Lung (tissue), 12 donors: ENCODE measurements around the gene GREM2. TPM values are rescaled to one million over a fixed set of nuclear protein-coding genes. Genes with fewer than 3 reads are reported as not detected.

Experiments used
- ATAC-seq: fragments of 200-7000 bp; cut with Tn5 transposase; one replicate; pipeline ENCODE4 v1.9.1; 2020; ENCODE audit warnings: moderate number of reproducible peaks; ENCODE audit not compliant: insufficient read depth, low FRiP score
- DNase-seq, 3 donors: peaks; one replicate each; pipeline ENCODE4 v3.0.0-alpha.2; 2013 to 2017
- H3K27ac ChIP-seq, 2 donors: one replicate each; pipeline ENCODE4 v1.5.1; 2013; ENCODE audit warnings: mild to moderate bottlenecking in 2 of 2, moderate library complexity in 2 of 2, control low read depth in 1 of 2, inconsistent platforms in 1 of 2, low read depth in 1 of 2, low read length in 1 of 2
- H3K27me3 ChIP-seq, 3 donors: one replicate each; pipeline ENCODE4 v1.5.1; 2013; ENCODE audit warnings: low read length in 2 of 3; ENCODE audit not compliant: control insufficient read depth in 3 of 3, insufficient read depth in 3 of 3
- H3K36me3 ChIP-seq, 4 donors: one replicate each; pipeline ENCODE4 v1.5.1; 2013; ENCODE audit warnings: low read length in 4 of 4, mild to moderate bottlenecking in 1 of 4, moderate library complexity in 1 of 4; ENCODE audit not compliant: control insufficient read depth in 4 of 4, insufficient read depth in 4 of 4
- H3K4me1 ChIP-seq, 5 donors: one replicate each; pipeline ENCODE4 v1.5.1; 2013; ENCODE audit warnings: low read length in 5 of 5, mild to moderate bottlenecking in 2 of 5, moderate library complexity in 1 of 5; ENCODE audit not compliant: control insufficient read depth in 5 of 5, insufficient read depth in 5 of 5
- H3K4me3 ChIP-seq: one replicate; pipeline ENCODE4 v1.5.1; 2013; ENCODE audit warnings: mild to moderate bottlenecking, control low read depth, moderate library complexity
- H3K9ac ChIP-seq, 2 donors: one replicate each; pipeline ENCODE4 v1.5.1; 2013; ENCODE audit warnings: low read length in 2 of 2, control low read depth in 1 of 2; ENCODE audit not compliant: insufficient read depth in 1 of 2
- H3K9me3 ChIP-seq, 4 donors: one replicate each; pipeline ENCODE4 v1.5.1; 2013; ENCODE audit warnings: low read length in 3 of 4, mild to moderate bottlenecking in 1 of 4, moderate library complexity in 1 of 4; ENCODE audit not compliant: control insufficient read depth in 4 of 4, insufficient read depth in 3 of 4
- CTCF ChIP-seq: IDR thresholded peaks from 2 replicates; pipeline ENCODE4 v1.5.1; 2012; ENCODE audit warnings: mild to moderate bottlenecking; ENCODE audit errors: control extremely low read depth, extremely low read depth
- WGBS, 2 donors: extraction: QIAGEN DNeasy Blood & Tissue Kit; methylation state at CpG; one replicate each; pipeline ENCODE4 v1.1.7; 2013; 5-methylcytosine and 5-hydroxymethylcytosine counted together
- polyA plus RNA-seq, 2 donors: library from polyadenylated mRNA; stranded (reverse); fragments of 200-250 nt; gene quantifications; one replicate each; pipeline ENCODE4 v1.2.1, GENCODE V29; 2013
- total RNA-seq, 2 donors: library from RNA; depleted of rRNA in 1 of 2; stranded (reverse); fragments of >200 nt in 1 of 2; gene quantifications; one replicate each; pipeline ENCODE4 v1.2.1, GENCODE V29; 2014 to 2021
- donor health status: control.
- donor health status: control.
- donor health status: Bipolar disorder and iron deficiency.
- donor health status: healthy.
- donor health status: DM: yes; HTN: yes; CAD: no.

Gene GREM2
- total and polyA plus RNA-seq, 4 donors = 0.47 to 8.8 (median 0.76) TPM

- no peaks in the 10 kb centered on the region for H3K36me3 ChIP-seq
- H3K4me1 ChIP-seq = no peaks in the 10 kb centered on the region
- H3K9me3 ChIP-seq = peaks cover 0 to 2% (median 0%) of the 10 kb centered on the region in 4 donors
- H3K27me3 ChIP-seq = no peaks in the 10 kb centered on the region
- no peak overlapping the region for H3K9ac ChIP-seq
- no peak for DNase-seq
- H3K27ac ChIP-seq = no peak overlapping the region
- 75 to 82% methylated on average over 6 of the region's 6 CpGs for whole genome bisulfite sequencing, 2 donors
- no peak overlapping the region for H3K4me3 ChIP-seq
- no peak for TF ChIP-seq CTCF
- no peak for ATAC-seq
Observed at GRCh38 chr1:240486611-240487010, 125.3 kb downstream of the GREM2 start.

GRCh38 chr1:240484804-240485443 lies 127.0 kb downstream of the GREM2 start:
- no peaks in the 10 kb centered on the region for H3K4me1 ChIP-seq
- DNase-seq = no peak
- no peak overlapping the region for H3K4me3 ChIP-seq
- H3K27me3 ChIP-seq = no peaks in the 10 kb centered on the region
- ATAC-seq = no peak
- H3K27ac ChIP-seq = no peak overlapping the region
- peaks cover 0 to 2% (median 0%) of the 10 kb centered on the region in 4 donors for H3K9me3 ChIP-seq
- 81 to 87% methylated on average over 6 of the region's 6 CpGs for WGBS, 2 donors
- no peak for TF ChIP-seq CTCF
- H3K36me3 ChIP-seq = no peaks in the 10 kb centered on the region
- no peak overlapping the region for H3K9ac ChIP-seq

DNA sequence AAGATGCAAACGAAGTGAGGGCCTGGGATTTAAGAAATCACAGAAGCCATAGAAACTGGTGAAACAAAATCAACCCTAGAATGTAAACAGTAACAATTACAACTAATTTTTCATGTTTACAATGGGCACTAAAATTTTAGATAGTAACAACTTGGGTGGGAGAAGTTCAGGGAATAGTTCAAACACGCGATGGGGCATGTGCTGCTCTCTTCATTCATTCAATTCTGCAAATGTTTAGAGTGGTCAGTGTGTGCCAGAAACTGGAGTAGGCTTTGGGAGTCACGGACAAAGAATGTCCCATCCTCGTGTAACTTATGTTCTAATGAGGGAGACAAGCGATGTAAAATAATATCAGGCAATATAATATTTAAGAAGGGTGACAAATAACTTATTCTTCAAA lies 133.4 kb downstream of the GREM2 start:
- no peak overlapping the region for H3K9ac ChIP-seq
- no peaks in the 10 kb centered on the region for H3K4me1 ChIP-seq
- ATAC-seq (no peak), DNase-seq (no peak)
- H3K27me3 ChIP-seq = no peaks in the 10 kb centered on the region
- no peaks in the 10 kb centered on the region for H3K36me3 ChIP-seq
- no peak overlapping the region for H3K4me3 ChIP-seq
- H3K27ac ChIP-seq = no peak overlapping the region
- 83% methylated on average over 6 of the region's 6 CpGs for WGBS, 2 donors
- TF ChIP-seq CTCF = no peak
- H3K9me3 ChIP-seq = no peaks in the 10 kb centered on the region

GRCh38 chr1:240475832-240476231 lies 136.1 kb downstream of the GREM2 start:
- H3K27me3 ChIP-seq = no peaks in the 10 kb centered on the region
- H3K4me3 ChIP-seq = no peak overlapping the region
- DNase-seq (no peak), ATAC-seq (no peak)
- no peaks in the 10 kb centered on the region for H3K4me1 ChIP-seq
- 74 to 82% methylated on average over 4 of the region's 4 CpGs for WGBS, 2 donors
- no peak for TF ChIP-seq CTCF
- H3K9me3 ChIP-seq = no peaks in the 10 kb centered on the region
- H3K36me3 ChIP-seq = no peaks in the 10 kb centered on the region
- H3K27ac ChIP-seq = no peak overlapping the region
- H3K9ac ChIP-seq = no peak overlapping the region
